ENCODE measurements around the gene KCNRG. TPM values are rescaled to one million over a fixed set of nuclear protein-coding genes. Genes with fewer than 3 reads are reported as not detected.

Gene KCNRG
- polyA plus RNA-seq, 6 donors from 2014 or later, result 0.66 to 1.7 (median 0.88) TPM; not detected in 1

- Mint-ChIP-seq H3K4me3 (peak overlapping the region; percentile 83 to 97 (median 88)), H3K27me3 (no peaks in the 10 kb centered on the region), H3K27ac (peak overlapping the region; percentile 47 to 91 (median 85)), H3K36me3 (peaks cover 6 to 7% of the 10 kb centered on the region in 2 donors), H3K9me3 (no peaks in the 10 kb centered on the region), H3K4me1 (peaks cover 29 to 58% (median 52%) of the 10 kb centered on the region in 3 donors)
- DNase-seq (peak; percentile 86), ATAC-seq (ENCODE audit: low read depth in 2 of 2) (peak; percentile 56 to 65)
Observed at GRCh38 chr13:49996161-49996915, 18.9 kb upstream of the KCNRG start.

GRCh38 chr13:49996951-49997895 is 18.0 kb upstream of the KCNRG start, which contains the start of gene TRIM13:
Gene TRIM13 (plus strand): TSS chr13:49997042. CDS start chr13:50011941, 14,899 bp downstream.
- H3K27me3 Mint-ChIP-seq, result no peaks in the 10 kb centered on the region
- H3K36me3 Mint-ChIP-seq, result peaks cover 7 to 10% of the 10 kb centered on the region in 2 donors
- peak within 1 kb of the TSS; percentile 89 to 97 (median 95) for H3K27ac Mint-ChIP-seq
- H3K4me3 Mint-ChIP-seq, result peak within 1 kb of the TSS; percentile 83 to 97 (median 94)
- peak; percentile 79 to 81 for ATAC-seq (ENCODE audit: low read depth in 2 of 2)
- no peaks in the 10 kb centered on the region for H3K9me3 Mint-ChIP-seq
- peak; percentile 82 for DNase-seq
- H3K4me1 Mint-ChIP-seq, result peaks cover 25 to 57% (median 50%) of the 10 kb centered on the region in 3 donors

- H3K36me3 Mint-ChIP-seq, result peaks cover 7 to 10% of the 10 kb centered on the region in 2 donors
- ATAC-seq (ENCODE audit: low read depth in 2 of 2) (no peak), DNase-seq (no peak)
- H3K4me1 Mint-ChIP-seq, result peaks cover 25 to 63% (median 56%) of the 10 kb centered on the region in 3 donors
- H3K27me3 Mint-ChIP-seq, result no peaks in the 10 kb centered on the region
- H3K27ac Mint-ChIP-seq, result peak overlapping the region in 4 of 6 donors; percentile 21 to 97 (median 90)
- H3K9me3 Mint-ChIP-seq, result no peaks in the 10 kb centered on the region
- H3K4me3 Mint-ChIP-seq, result peak overlapping the region; percentile 83 to 97 (median 93)
Observed at GRCh38 chr13:49997955-49998354, 17.3 kb upstream of the KCNRG start.

- peak overlapping the region; percentile 83 to 97 (median 93) for H3K4me3 Mint-ChIP-seq
- H3K36me3 Mint-ChIP-seq, result peaks cover 7 to 10% of the 10 kb centered on the region in 2 donors
- H3K27me3 Mint-ChIP-seq, result no peaks in the 10 kb centered on the region
- H3K9me3 Mint-ChIP-seq, result no peaks in the 10 kb centered on the region
- DNase-seq (no peak), ATAC-seq (ENCODE audit: low read depth in 2 of 2) (no peak)
- H3K27ac Mint-ChIP-seq, result peak overlapping the region in 3 of 6 donors; percentile 57 to 89 (median 76)
- H3K4me1 Mint-ChIP-seq, result peaks cover 25 to 71% (median 63%) of the 10 kb centered on the region in 3 donors
Observed at GRCh38 chr13:49998714-49999624, 16.3 kb upstream of the KCNRG start.

GRCh38 chr13:50001287-50001686 is 14.0 kb upstream of the KCNRG start:
- Mint-ChIP-seq H3K4me3 (no peak overlapping the region), H3K4me1 (peaks cover 22 to 80% (median 64%) of the 10 kb centered on the region in 3 donors), H3K27ac (peak overlapping the region in 2 of 6 donors; percentile 57 to 83), H3K9me3 (peaks cover 0 to 2% (median 0%) of the 10 kb centered on the region in 7 donors), H3K27me3 (no peaks in the 10 kb centered on the region), H3K36me3 (peaks cover 14 to 15% of the 10 kb centered on the region in 2 donors)
- DNase-seq (no peak), ATAC-seq (ENCODE audit: low read depth in 2 of 2) (no peak)

GRCh38 chr13:50006426-50007135 is 8.7 kb upstream of the KCNRG start:
- no peaks in the 10 kb centered on the region for H3K27me3 Mint-ChIP-seq
- peaks cover 7 to 12% of the 10 kb centered on the region in 2 donors for H3K36me3 Mint-ChIP-seq
- H3K4me3 Mint-ChIP-seq, result no peak overlapping the region
- DNase-seq (no peak), ATAC-seq (ENCODE audit: low read depth in 2 of 2) (no peak)
- peak overlapping the region; percentile 10 to 94 (median 83) for H3K27ac Mint-ChIP-seq
- H3K9me3 Mint-ChIP-seq, result peaks cover 0 to 2% (median 0%) of the 10 kb centered on the region in 7 donors
- peaks cover 9 to 50% (median 31%) of the 10 kb centered on the region in 3 donors for H3K4me1 Mint-ChIP-seq

GRCh38 chr13:50011461-50011860 is 3.8 kb upstream of the KCNRG start:
- Mint-ChIP-seq H3K4me3 (no peak overlapping the region), H3K36me3 (peaks cover 0 to 15% of the 10 kb centered on the region in 2 donors), H3K4me1 (peaks cover 19 to 35% (median 24%) of the 10 kb centered on the region in 3 donors), H3K9me3 (peaks cover 0 to 2% (median 0%) of the 10 kb centered on the region in 7 donors), H3K27me3 (no peaks in the 10 kb centered on the region), H3K27ac (peak overlapping the region in 3 of 6 donors; percentile 7 to 87 (median 58))
- ATAC-seq (ENCODE audit: low read depth in 2 of 2) (no peak), DNase-seq (no peak)

GRCh38 chr13:50012396-50013169 is 2.7 kb upstream of the KCNRG start:
- Mint-ChIP-seq H3K27me3 (no peaks in the 10 kb centered on the region), H3K9me3 (peaks cover 0 to 2% (median 0%) of the 10 kb centered on the region in 7 donors), H3K4me1 (peaks cover 19 to 35% (median 21%) of the 10 kb centered on the region in 3 donors), H3K36me3 (peaks cover 0 to 13% of the 10 kb centered on the region in 2 donors), H3K27ac (peak overlapping the region in 3 of 6 donors; percentile 62 to 87 (median 74)), H3K4me3 (no peak overlapping the region)
- no peak for DNase-seq
- ATAC-seq (ENCODE audit: low read depth in 2 of 2), result no peak

GRCh38 chr13:50014386-50014785 is 858 bp upstream of the KCNRG start:
- Mint-ChIP-seq H3K4me1 (peaks cover 23 to 44% (median 24%) of the 10 kb centered on the region in 3 donors), H3K27ac (peak overlapping the region in 4 of 6 donors; percentile 34 to 87 (median 39)), H3K36me3 (peaks cover 13 to 17% of the 10 kb centered on the region in 2 donors), H3K4me3 (no peak overlapping the region), H3K27me3 (no peaks in the 10 kb centered on the region), H3K9me3 (no peaks in the 10 kb centered on the region)
- DNase-seq (no peak), ATAC-seq (ENCODE audit: low read depth in 2 of 2) (no peak)

GRCh38 chr13:50015750-50016149 is 506 bp downstream of the KCNRG start:
- H3K4me3 Mint-ChIP-seq, result no peak overlapping the region
- DNase-seq (no peak), ATAC-seq (ENCODE audit: low read depth in 2 of 2) (no peak)
- peaks cover 13 to 17% of the 10 kb centered on the region in 2 donors for H3K36me3 Mint-ChIP-seq
- H3K27ac Mint-ChIP-seq, result peak overlapping the region in 5 of 6 donors; percentile 15 to 91 (median 48)
- no peaks in the 10 kb centered on the region for H3K9me3 Mint-ChIP-seq
- no peaks in the 10 kb centered on the region for H3K27me3 Mint-ChIP-seq
- H3K4me1 Mint-ChIP-seq, result peaks cover 19 to 44% (median 23%) of the 10 kb centered on the region in 3 donors

- Mint-ChIP-seq H3K27me3 (no peaks in the 10 kb centered on the region), H3K4me1 (peaks cover 19 to 44% (median 23%) of the 10 kb centered on the region in 3 donors), H3K27ac (peak overlapping the region in 3 of 6 donors; percentile 4 to 91 (median 23)), H3K36me3 (peaks cover 13 to 17% of the 10 kb centered on the region in 2 donors), H3K4me3 (no peak overlapping the region), H3K9me3 (no peaks in the 10 kb centered on the region)
- DNase-seq (no peak), ATAC-seq (ENCODE audit: low read depth in 2 of 2) (no peak)
Observed at GRCh38 chr13:50016444-50016843, 1.2 kb downstream of the KCNRG start.
